HG03060 (cell line): Measurements from ENCODE around the gene IFT80.
"Not testable (repeated sequence)": the region's sequence is repeated elsewhere in the genome, so short reads cannot be mapped to it uniquely, and the experiment has no call there.

Experiments
- ATAC-seq: cut with Tn5 transposase; IDR thresholded peaks from one replicate; pipeline ENCODE4 v1.9.1; 2021; ENCODE audit warnings: low read depth, moderate number of reproducible peaks; ENCODE audit not compliant: unreplicated experiment

IFT80 gene

GRCh38 chr3:160286231-160286630 is 112.8 kb downstream of the IFT80 start:
- ATAC-seq, result no peak

GRCh38 chr3:160280836-160281235 is 118.2 kb downstream of the IFT80 start:
- ATAC-seq, result no peak

GRCh38 chr3:160279657-160280056 is 119.4 kb downstream of the IFT80 start:
- no peak for ATAC-seq

- no peak for ATAC-seq
Measured at GRCh38 chr3:160278210-160278609, 120.8 kb downstream of the IFT80 start.

- no peak for ATAC-seq
Measured at GRCh38 chr3:160265088-160265487, 133.9 kb downstream of the IFT80 start.

GRCh38 chr3:160260587-160261270 is 138.3 kb downstream of the IFT80 start:
- no peak for ATAC-seq

GRCh38 chr3:160259589-160259988 is 139.4 kb downstream of the IFT80 start:
- no peak for ATAC-seq

GRCh38 chr3:160257606-160258005 is 141.4 kb downstream of the IFT80 start:
- ATAC-seq, result no peak

GRCh38 chr3:160253298-160253697 is 145.7 kb downstream of the IFT80 start:
- no peak for ATAC-seq

- no peak for ATAC-seq
Measured at GRCh38 chr3:160247766-160248165, 151.3 kb downstream of the IFT80 start.

- no peak for ATAC-seq
Measured at GRCh38 chr3:160245261-160245800, 153.7 kb downstream of the IFT80 start.

GRCh38 chr3:160240719-160241118 is 158.3 kb downstream of the IFT80 start:
- not testable (repeated sequence) for ATAC-seq

- no peak for ATAC-seq
Measured at GRCh38 chr3:160232014-160232413, 167.0 kb downstream of the IFT80 start.

GRCh38 chr3:160227419-160227818 is 171.6 kb downstream of the IFT80 start:
- no peak for ATAC-seq

- no peak for ATAC-seq
Measured at GRCh38 chr3:160226026-160226907, 172.8 kb downstream of the IFT80 start.

GRCh38 chr3:160225176-160226025 is 173.6 kb downstream of the IFT80 start, which contains the start of gene C3orf80:
Gene C3orf80 (plus strand): TSS chr3:160225422. CDS start chr3:160225636, 214 bp downstream.
- ATAC-seq, result peak; percentile 43

- ATAC-seq, result no peak
Measured at GRCh38 chr3:160224811-160225175, 174.2 kb downstream of the IFT80 start.

- ATAC-seq, result no peak
Measured at GRCh38 chr3:160224256-160224655, 174.8 kb downstream of the IFT80 start.

GRCh38 chr3:160221019-160221418 is 178.0 kb downstream of the IFT80 start:
- ATAC-seq, result no peak

GRCh38 chr3:160220038-160220437 is 179.0 kb downstream of the IFT80 start:
- ATAC-seq, result no peak

- ATAC-seq, result no peak
Measured at GRCh38 chr3:160218136-160218535, 180.9 kb downstream of the IFT80 start.
